Activated CD8-positive, alpha-beta memory T cell treated with anti-CD3 and anti-CD28 coated beads for 48 hours (primary cell): ENCODE results near the gene PCSK4.
"Not testable (repeated sequence)": the region's sequence is repeated elsewhere in the genome, so short reads cannot be mapped to it uniquely, and the experiment has no call there.

ENCODE experiments used
- DNase-seq, 3 experiments: peaks; one replicate each; pipeline ENCODE4 v3.0.0-alpha.2; 2020; ENCODE audit warnings: low read depth in 2 of 3, low spot score in 2 of 3

PCSK4 gene

DNA sequence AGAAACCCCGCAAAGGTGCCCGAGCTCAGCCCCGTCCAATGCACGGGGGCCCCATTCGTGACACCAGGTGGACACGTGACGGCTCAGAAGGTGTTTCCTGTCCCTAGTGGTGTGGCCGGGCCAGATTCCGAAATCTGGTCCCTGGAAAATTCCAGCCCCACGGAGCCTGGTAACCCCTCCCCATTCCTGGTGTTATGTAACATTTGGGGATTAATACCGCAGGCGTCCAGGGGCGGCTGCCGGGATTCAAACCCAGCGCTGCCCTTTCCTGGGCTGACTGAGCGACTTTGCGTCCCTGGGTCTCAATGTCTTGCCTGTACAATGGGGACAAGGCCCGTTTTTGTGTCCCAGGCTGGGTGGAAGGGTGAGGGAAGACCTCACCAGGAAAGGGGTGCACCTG, 32.7 kb upstream of the PCSK4 start:
- DNase-seq, result no peak

DNA sequence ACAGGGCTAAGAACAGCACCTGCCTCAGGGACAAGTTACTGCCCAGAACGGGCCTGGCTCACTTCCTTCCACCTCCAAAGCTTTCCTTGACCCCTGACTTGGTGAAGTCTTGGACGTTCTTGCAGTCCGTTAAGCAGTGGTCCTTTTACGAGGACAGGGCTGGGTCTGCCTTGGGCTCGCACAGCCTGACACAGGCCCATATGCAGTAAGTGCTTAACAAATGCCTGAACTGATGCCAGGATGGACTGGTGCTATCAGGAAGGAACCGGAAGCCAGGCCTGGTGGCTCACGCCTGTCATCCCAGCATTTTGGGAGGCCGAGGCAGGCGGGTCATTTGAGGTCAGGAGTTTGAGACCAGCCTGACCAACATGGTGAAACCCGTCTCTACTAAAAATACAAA, 31.9 kb upstream of the PCSK4 start:
- no peak for DNase-seq

DNA sequence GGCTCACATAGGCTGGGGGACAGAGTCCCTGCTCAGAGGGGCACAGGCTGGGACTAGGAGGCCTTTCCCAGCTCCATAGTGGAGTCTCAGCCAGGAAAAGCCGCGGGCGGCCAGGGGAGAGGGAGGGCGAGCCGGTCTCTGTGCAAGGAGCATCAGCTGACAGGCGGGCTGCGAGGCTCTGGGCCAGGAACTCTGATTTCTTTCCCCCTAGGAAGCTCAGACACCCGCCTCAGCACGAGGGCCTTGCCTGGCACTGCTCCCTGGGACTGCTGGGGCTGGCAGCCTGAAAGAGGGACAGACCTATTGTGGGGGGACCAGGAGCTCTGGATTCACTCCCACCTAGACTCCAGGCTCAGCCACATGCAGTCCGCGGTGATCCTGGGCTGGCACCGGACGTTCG, 31.5 kb upstream of the PCSK4 start:
- DNase-seq, result no peak

DNA sequence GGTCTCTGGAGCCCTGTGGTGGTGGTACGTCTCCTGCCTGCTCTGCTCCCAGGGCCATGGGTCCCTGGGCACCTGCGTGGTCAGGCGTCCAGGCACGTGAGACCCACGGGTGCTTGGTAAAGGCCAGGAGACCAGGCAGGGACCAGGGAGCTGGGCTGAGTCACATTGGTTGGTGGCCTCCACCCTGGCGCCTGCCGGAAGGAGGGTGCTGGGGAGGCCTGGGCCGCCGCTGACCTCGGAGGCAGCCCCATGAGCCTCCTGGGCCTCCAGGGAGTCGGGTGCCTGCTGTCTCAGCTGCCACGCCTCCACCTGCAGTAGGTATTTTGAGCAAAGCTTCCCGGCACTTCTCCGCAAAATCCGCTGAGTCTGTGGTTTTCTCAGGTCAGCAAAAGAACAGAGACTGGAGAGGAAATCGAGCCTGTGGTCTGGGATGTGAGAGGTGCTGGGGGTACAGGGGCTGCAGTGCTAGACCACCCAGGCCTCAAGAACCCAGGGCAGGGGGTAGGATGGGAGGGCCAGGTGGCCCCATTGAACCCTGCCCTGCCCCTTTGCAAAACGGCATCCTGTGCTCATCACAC, 30.1 kb upstream of the PCSK4 start:
- no peak for DNase-seq

DNA sequence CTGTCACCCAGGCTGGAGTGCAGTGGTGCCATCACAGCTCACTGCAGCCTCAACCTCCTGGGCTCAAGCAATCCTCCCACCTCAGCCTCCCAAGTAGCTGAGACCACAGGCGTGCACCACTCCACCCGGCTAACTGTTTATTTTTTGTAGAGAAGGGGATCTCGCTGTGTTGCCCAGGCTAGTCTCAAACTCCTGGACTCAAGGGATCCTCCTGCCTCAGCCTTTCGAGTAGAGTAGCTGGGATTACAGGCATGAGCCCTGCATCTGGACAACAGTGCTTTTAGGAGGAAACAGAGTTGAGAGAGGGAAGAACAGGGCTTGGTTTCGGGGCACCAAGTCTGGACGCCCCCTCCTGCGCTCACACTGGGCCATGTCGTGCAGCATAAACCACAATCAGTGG, 29.7 kb upstream of the PCSK4 start:
- not testable (repeated sequence) for DNase-seq

DNA sequence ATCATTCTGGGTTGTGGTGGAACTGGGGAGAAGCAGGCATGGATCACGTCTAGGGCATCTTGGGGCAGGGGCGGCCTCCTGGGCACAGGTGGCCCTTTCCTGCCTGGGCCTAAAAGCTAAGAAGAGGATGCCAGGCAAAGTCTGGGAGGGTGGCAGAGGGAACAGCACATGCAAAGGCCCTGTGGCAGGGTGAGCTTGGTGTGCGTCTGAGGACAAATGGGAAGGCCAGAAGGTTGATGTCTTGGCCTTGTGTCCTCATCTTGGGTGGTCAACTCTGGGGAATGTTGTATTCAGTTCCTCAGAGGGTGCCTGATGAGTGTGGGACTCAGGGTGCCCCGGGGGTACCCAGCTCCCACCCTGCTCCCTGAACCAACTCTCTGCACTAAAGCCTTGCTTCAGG, 28.3 kb upstream of the PCSK4 start:
- DNase-seq, result no peak

DNA sequence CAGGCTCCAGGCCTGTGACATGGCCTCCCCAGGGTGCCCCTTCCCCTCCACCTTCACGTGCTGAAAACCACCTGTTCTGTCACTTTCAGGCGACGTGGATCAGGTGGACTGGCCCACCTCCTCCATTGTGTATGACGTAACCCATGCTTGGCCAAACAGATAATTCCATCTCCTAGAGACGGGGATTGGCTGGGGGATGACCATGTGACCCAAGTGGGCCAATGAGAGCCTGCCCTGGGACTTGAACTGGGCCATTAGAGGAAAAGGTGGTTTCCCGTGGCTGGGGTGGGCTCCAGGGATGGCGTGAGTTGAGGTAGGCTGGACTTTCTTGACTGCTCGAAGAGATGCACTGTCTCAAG, 26.2 kb upstream of the PCSK4 start:
- no peak for DNase-seq

DNA sequence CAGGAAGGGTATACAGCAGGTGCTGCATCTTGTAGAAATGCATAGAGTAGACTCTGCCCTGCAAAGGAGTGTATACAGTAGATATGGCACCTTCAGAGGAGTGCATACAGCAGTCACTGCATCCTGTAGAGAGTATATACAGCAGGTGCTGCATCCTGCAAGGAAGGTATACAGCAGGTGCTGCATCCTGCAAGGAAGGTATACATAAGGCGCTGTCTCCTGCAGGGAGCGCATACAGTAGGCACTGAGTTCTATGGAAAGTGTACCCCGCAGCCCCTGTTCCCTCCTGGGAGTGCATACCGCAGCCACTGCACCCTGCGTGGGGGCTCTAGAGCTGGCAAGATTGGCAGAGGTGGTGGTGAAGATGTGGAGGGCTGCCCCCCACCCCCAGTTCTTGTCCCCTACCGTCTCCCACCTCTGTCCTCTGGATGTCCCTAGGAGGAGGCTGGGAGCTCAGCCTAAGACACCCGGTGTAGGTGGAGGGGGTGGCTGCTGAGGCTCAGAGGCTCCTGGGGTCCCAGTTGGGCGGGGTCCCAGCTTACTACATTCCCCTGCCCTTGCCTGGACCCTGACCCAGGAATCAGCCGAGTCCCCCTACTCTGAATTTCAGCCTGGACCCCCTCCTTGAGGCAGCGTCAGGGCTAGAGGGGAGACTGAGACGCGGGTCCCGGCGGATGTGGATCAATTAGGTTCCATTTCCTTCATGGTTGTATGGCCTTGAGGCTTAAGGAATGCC, 25.0 kb upstream of the PCSK4 start:
- no peak for DNase-seq

DNA sequence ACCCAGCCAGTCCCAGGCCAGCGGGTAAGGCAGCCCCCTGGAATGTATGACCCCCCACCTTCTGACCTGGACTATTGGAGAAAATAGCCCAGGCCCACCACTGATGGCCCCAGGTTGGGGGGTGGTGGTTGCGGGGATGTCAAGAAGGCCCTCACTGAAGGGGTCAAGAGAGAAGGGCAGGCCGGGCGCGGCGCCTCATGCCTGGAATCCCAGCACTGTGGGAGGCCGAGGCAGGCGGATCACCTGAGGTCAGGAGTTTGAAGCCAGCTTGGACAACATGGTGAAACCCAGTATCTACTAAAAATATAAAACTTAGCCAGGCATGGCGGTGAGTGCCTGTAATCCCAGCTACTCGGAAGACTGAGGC, 24.1 kb upstream of the PCSK4 start:
- no peak for DNase-seq

DNA sequence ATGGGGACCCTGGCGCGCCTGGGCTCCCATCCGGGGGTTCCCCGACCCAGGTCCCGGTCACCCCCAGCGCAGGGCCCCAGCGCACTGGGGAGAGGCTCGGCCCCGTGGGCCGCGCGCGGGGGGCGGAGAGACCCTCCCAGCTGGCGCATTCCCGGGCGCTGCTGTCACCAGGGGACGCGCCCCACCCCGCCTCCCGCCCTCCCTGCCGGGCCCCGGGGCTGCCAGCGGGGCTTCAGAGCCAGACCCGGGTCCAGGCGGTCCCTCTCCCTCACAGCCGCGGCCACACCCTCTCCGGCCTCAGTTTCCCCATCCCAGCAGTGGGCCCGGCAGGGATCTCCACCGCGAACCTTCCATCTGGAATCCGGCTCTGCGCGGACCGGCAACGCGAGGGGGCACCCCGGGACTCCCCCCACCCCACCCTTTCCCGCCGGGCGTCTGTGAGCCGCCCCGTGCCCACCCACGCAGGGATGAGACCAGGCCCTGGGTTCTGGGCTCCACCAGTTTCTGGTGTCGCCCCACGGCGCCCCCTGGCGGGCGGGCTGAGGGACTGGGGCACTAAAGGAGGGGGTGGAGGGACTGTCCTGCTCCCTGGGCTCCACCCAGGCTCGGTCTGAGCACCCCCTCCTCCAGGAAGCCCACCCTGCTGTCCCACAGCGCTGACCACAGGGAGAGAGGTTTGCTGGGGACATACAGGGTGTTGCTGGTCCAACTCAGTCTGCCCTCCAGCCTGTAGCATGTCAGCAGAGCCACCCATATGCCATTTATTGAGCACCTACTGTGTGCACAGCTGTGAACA, 23.5 kb upstream of the PCSK4 start:
- peak in 2 of 3 experiments; percentile 48 to 56 for DNase-seq

DNA sequence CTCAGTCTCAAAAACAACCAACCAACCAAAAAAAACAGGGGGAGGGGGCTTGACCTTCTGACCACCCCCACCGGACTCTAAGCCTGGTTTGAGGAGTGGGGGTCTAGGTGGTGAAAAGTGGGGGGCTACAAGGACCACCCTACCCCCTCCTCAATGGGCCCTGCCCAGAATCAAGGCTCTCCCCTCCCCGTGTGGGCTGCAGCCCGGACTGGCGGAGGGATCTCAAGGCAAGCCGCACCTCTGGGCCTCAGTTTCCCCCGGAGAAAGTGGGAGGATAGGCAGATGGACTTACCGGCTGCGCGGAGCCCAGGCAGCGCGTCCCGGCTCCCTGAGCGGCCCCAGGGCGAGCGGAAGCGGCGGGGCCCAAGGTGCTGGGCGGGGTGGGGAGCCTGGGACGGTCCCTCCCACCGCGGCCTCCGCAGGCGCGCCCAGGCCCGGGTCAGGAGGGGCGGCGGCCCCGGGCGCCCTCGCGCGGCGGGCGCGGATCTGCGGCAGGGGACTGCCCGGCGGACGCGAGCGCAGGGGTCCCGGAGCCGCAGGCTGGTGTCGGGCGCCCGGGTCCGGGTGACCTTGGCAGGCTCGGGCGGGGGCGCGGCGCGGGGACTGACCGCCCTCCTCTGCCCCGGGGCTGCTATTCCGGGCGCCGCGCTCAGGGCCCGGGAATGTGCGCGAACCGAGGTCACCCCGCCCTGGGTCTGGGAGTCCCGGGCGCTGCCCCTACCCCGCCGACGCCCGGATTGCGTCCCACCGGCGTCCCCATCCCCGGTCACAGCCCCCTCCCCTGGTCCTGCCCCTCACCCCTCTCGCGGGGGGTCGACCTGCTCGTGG, 22.7 kb upstream of the PCSK4 start, which contains the start of gene ADAMTSL5:
ADAMTSL5 (minus strand) TSS at position 349 of the 828 bp plus-strand sequence. CDS start 2,076 bp downstream, outside the sequence.
- DNase-seq, result peak in 2 of 3 experiments; percentile 48 to 57

DNA sequence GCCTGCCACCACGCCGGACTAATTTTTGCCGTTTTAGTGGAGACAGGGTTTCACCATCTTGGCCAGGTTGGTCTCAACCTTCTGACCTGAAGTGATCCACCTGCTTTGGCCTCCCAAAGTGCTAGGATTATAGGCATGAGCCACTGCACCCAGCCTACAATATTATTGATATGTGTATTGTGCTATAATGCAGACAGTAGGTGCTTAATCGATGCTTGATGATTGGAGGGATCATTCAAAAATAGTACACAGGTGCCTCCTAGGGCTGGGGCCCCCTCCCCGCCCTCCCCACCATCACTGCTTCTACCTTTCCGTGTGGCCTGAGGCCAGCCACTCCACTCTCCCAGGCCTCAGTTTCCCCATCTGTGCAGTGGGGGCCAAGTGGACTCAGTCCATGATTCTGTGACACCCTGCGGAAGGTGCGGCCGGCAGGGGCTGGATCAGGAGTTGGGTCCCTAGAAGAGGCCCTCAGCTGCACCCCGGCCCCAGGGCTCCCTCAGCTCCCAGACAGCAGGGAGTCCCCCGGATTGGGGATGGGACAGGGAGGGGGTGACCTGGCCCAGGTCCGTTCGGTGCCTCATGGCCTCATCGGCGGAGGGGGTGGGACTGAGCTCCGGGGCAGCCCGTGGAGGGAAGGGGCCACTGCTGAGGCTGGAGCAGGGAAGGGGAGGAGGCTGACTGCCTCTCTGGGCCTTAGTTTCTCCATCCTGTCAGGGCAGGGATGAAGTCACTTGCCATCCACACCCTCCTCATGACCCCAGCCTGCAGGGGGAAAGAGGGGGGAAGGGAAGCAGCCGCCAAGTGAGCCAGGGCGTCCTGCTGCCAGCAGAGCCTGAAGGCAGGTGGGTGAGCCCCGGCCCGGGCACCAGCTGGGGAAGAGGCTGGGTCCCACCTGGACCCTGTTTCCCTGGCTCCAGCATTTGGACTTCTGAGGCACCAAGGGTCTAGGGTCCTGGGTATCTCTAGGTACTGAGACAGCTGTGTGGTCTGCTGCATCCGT, 21.5 kb upstream of the PCSK4 start:
- DNase-seq, result no peak

DNA sequence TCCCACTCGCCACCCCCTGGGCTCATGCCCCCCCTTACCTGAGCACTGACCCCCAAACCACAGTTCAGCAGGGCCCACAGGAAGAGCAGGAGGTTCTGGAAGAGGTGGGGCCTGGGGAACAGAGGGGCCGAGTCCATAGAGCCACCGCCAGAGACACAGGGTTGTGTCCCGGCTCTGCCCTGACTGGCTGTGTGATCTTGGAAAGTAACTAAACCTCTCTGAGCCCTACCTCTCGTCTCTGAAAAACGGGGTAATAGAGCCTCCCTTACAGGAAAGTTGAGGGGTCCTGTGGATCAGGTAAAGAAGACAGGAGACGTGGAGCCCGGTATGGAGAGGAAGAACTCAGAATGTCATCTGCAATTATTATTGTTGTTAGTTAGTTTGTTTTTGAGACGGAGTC, 20.7 kb upstream of the PCSK4 start:
- DNase-seq, result no peak

DNA sequence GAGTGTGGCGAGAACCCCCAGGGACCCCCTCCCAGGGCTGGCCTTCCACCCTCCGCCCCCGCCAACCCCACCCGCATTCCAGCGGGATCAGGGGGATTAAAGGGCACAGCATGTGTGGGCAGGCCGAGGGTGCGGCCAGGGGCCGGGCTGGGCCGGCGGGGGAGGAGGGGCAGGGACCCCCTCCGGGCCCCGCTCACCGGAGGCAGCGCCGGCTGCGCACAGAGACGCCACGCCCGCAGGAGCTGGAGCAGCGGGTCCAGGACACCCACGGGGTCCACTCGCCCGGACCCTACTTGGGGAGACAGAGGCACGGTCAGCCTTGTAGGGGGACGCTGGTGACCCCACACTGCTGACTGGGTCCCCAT, 20.3 kb upstream of the PCSK4 start:
- no peak for DNase-seq

DNA sequence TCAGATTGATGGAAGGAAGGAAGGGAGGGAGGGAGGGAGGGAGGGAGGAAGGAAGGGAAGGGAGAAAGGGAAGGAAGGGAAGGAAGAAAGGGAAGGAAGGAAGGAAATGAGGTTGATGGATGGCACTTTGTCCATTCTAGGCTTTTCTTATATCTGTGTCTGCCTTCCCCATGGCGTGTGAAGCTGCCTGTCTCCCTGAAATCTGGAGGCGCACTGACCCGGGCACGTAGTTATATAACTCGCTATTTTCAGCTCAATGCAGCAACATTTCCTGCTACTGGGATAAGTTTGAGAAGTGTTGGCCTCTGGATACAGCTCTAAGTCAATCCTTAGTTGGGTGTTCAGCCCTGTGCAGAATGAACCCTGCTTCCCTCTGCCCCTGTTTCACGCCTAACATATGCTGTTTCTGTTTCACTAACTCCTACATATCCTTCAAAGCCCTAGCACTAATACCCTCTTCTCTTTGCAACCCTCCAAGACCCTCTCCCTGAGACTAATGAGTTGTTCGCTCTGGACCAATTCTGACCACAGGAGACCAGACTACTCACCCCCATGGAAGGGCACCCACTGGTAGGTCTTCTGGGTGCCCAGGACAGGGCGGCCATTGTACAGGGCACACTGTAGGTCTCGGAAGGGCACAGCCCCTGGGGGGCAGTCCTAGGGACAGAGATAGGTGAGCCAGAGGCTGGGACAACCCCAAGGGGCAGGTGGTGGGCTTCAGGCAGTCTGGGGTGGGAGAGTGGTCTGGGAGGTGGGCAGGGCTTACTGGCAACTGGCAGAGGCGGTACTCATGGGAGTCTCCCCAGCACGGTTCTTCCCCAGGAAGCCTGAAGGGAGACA, 19.7 kb upstream of the PCSK4 start:
- no peak for DNase-seq

DNA sequence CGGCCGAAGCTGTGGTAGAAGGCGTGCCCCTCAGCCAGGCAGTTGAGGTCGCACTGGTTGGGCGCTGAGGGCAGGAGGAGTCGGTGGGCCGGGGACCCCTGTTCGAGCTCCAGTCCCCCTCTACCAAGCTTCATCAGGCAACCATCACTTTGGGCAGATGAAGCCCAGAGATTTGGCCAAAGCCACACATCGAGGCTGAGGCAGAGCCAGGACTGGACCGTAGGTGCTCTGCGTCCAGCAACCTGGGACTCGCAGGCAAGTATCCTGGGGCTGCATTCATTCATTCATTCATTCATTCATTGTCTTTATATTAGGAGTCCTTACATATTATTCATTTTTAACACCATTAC, 18.3 kb upstream of the PCSK4 start:
- no peak for DNase-seq

DNA sequence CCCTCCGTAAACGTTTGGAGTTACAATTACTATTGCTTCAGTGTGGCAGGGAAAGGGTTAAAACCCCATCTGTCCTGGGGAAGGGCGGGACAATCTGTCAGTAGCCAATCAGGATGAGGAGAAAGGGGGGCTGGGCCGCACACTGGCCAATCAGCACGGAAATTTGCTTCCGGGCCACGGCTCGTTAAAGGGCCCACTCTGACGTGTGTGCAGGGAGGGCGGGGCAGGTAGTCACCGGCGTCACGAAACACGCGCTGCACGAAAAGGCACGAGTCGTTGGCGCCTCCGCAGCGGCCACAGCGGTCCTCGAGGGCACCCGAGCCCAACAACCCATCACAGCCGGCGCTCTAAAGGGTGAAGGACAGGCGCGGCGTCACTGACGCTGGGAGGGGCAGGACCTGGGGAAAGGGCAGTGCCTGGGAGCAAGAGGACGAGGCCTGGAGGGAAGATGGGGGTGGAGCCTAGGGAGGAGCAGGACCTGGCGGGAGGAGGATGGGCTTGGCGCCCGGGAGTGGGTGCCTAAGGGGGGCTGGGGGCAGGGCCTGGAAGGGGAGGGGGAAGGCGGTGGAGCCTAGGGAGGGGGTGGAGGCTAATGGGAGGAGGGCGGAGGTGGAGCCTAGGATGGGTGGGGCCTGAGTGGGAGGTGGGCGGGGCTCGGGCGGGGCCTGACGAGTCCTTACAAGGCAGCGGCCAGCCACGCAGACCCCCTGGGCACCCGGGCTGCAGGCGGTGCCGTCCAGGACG, 17.8 kb upstream of the PCSK4 start:
- DNase-seq, result peak; percentile 64 to 74 (median 66)

DNA sequence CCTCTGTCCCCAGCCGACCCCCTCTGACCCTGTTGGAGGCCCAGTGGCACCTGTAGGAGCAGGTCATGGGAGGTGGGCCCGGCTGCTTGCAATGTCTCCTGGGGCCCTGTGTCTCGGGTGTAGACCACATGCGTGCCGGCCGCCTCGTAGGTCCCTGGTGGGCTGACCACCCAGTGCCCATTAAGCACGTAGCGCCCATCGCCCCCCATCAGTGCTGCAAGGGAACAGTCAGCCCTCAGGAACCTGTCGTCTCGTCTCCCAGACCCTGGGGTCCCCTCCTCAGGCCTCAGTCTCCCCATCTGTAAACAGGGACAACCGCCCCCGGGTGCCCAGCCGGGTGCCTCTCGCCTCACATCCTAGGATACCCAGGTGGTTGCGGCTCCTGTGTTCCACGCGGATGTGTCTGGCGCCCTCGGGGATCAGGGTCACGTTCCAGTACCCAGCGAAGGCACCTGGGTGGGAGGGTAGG, 17.1 kb upstream of the PCSK4 start:
- DNase-seq, result no peak
